Rectal smooth muscle tissue (tissue), 1 donor: Measurements from ENCODE around the gene AGPAT3.

Source experiments
- H3K27ac ChIP-seq: one replicate; pipeline ENCODE4 v1.7.0; 2013; ENCODE audit warnings: low read depth, low read length, inconsistent platforms
- H3K27me3 ChIP-seq: one replicate; pipeline ENCODE4 v1.7.0; 2013; ENCODE audit warnings: low read length; ENCODE audit not compliant: control insufficient read depth, insufficient read depth
- H3K36me3 ChIP-seq: one replicate; pipeline ENCODE4 v1.7.0; 2013; ENCODE audit warnings: low read length; ENCODE audit not compliant: control insufficient read depth, insufficient read depth
- H3K4me1 ChIP-seq: one replicate; pipeline ENCODE4 v1.7.0; 2013; ENCODE audit warnings: low read length; ENCODE audit not compliant: control insufficient read depth, insufficient read depth
- H3K4me3 ChIP-seq: one replicate; pipeline ENCODE4 v1.7.0; 2013; ENCODE audit warnings: low read length
- H3K9ac ChIP-seq: one replicate; pipeline ENCODE4 v1.7.0; 2013; ENCODE audit warnings: low read length

The AGPAT3 gene

GRCh38 chr21:44011579-44012473, 146.8 kb downstream of the AGPAT3 start, which contains the start of gene TRAPPC10:
Gene TRAPPC10, plus strand, starts transcription at chr21:44012309. Its CDS starts 185 bp downstream, at chr21:44012494.
- Histone ChIP-seq H3K27me3 (no peaks in the 10 kb centered on the region), H3K27ac (peak within 1 kb of the TSS; percentile 92), H3K9ac (peak within 1 kb of the TSS; percentile 74), H3K4me3 (peak within 1 kb of the TSS; percentile 81), H3K4me1 (no peaks in the 10 kb centered on the region), H3K36me3 (no peaks in the 10 kb centered on the region)

- no peaks in the 10 kb centered on the region for H3K27me3 ChIP-seq
- H3K36me3 ChIP-seq = no peaks in the 10 kb centered on the region
- peak overlapping the region; percentile 67 for H3K27ac ChIP-seq
- peak overlapping the region; percentile 38 for H3K9ac ChIP-seq
- peak overlapping the region; percentile 81 for H3K4me3 ChIP-seq
- H3K4me1 ChIP-seq = no peaks in the 10 kb centered on the region
Observed at GRCh38 chr21:44012474-44013379, 147.7 kb downstream of the AGPAT3 start.

DNA sequence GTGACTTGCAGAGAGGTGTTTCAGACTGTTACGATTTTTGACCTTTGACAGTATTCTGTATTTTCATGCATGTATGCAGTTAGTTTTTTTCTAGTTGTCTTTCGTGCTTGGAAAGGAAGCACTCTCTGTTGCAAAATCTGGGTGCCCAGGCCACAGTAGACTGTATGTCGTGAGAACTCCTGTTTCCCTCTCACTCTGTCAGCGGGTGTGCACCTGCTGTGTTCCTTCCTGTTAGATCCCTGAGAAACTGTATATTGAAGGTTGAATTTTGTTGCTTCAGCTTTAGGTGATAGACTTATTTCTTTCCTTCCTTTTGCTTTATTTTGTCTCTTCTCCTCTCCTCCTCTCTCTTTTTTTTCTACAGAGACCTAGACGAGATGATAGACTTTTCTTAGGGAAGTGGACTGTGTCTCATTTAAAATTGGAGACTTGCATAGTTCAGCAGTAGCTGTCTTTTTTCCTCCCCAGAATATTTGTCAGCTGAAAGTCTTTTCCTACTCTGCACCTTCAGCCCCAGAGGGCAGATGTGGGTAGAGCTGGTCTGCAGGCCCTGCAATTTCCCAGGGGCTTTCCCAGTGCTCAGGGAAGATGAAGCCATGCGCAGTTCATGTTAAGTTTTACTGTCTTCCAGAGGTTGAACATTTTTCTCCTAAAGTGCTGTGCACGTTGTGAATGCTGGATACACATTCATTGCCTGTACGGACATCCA, 148.5 kb downstream of the AGPAT3 start:
- no peaks in the 10 kb centered on the region for H3K4me1 ChIP-seq
- peak overlapping the region; percentile 38 for H3K9ac ChIP-seq

GRCh38 chr21:44017601-44018000, 152.6 kb downstream of the AGPAT3 start:
- Histone ChIP-seq H3K9ac (no peak overlapping the region), H3K27ac (no peak overlapping the region), H3K27me3 (no peaks in the 10 kb centered on the region), H3K36me3 (no peaks in the 10 kb centered on the region), H3K4me3 (no peak overlapping the region), H3K4me1 (peaks cover 4% of the 10 kb centered on the region)

More for the DNA sequence above, 148.5 kb downstream of the AGPAT3 start:
- H3K36me3 ChIP-seq = no peaks in the 10 kb centered on the region
- no peak overlapping the region for H3K27ac ChIP-seq
- H3K27me3 ChIP-seq = no peaks in the 10 kb centered on the region
- H3K4me3 ChIP-seq = peak overlapping the region; percentile 81

GRCh38 chr21:44018127-44018526, 153.1 kb downstream of the AGPAT3 start:
- H3K27me3 ChIP-seq = no peaks in the 10 kb centered on the region
- H3K4me3 ChIP-seq = no peak overlapping the region
- H3K27ac ChIP-seq = no peak overlapping the region
- H3K4me1 ChIP-seq = peaks cover 4% of the 10 kb centered on the region
- H3K36me3 ChIP-seq = no peaks in the 10 kb centered on the region
- H3K9ac ChIP-seq = no peak overlapping the region

DNA sequence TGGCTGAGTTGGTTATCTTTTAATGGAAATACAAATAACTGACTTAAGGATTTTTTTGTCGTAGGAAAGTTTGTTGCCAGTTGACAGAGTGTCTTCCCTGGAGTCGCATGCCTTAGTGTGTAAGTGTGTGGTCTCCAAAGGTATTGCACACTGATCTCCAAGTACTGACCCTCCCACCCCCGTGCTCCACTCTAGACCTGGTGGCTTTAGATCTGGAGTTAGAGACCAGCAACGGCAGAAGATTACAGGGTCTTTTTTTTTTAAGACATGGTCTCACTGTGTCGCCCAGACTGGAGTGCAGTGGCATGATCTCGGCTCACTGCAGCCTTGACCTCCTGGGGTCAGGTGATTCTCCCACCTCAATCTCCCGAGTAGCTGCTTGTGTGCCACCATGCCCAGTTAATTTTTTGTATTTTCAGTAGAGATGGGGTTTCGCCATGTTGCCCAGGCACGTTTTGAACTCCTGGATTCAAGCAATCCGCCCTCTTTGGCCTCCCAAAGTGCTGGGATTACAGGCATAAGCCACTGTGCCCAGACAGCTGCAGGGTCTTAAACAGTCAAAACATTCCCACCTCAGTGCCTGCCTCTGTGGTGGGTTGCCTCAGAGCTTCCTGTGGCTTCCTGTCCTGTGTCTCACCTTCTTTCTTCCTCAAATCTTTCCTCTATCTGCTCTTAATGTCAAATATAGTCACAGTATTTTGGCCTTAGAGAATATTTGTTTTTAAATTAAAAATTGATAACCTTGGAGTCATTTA, 154.0 kb downstream of the AGPAT3 start:
- Histone ChIP-seq H3K4me3 (no peak overlapping the region), H3K27ac (no peak overlapping the region), H3K9ac (no peak overlapping the region), H3K36me3 (no peaks in the 10 kb centered on the region), H3K27me3 (no peaks in the 10 kb centered on the region), H3K4me1 (peaks cover 4% of the 10 kb centered on the region)

- Histone ChIP-seq H3K9ac (no peak overlapping the region), H3K4me3 (no peak overlapping the region), H3K27me3 (no peaks in the 10 kb centered on the region), H3K4me1 (peaks cover 4% of the 10 kb centered on the region), H3K27ac (no peak overlapping the region), H3K36me3 (no peaks in the 10 kb centered on the region)
Observed at GRCh38 chr21:44019568-44019958, 154.5 kb downstream of the AGPAT3 start.

- Histone ChIP-seq H3K27me3 (no peaks in the 10 kb centered on the region), H3K9ac (no peak overlapping the region), H3K4me3 (no peak overlapping the region), H3K36me3 (no peaks in the 10 kb centered on the region), H3K4me1 (peaks cover 4% of the 10 kb centered on the region), H3K27ac (no peak overlapping the region)
Observed at GRCh38 chr21:44020551-44020950, 155.5 kb downstream of the AGPAT3 start.

- no peaks in the 10 kb centered on the region for H3K27me3 ChIP-seq
- no peak overlapping the region for H3K27ac ChIP-seq
- no peak overlapping the region for H3K4me3 ChIP-seq
- peaks cover 6% of the 10 kb centered on the region for H3K4me1 ChIP-seq
- no peak overlapping the region for H3K9ac ChIP-seq
- H3K36me3 ChIP-seq = no peaks in the 10 kb centered on the region
Observed at GRCh38 chr21:44021064-44021463, 156.0 kb downstream of the AGPAT3 start.

DNA sequence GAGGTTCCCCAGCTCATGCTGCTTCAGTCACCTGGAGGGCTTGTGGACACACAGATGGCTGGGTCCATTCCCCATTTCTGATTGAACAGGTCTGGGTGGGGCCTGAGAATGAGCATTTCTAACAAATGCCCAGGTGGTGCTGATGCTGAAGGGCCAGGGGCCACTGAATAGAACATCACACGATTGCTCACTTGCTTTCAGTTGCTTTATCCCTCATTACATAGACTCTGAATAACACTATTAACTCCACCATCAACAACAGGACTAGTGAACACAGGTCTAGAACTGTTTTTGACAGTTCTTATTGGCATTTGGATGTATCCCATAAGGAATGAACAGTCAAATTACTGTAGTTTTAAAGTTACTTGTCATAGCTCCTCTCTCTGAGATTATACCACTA, 159.2 kb downstream of the AGPAT3 start:
- Histone ChIP-seq H3K36me3 (no peaks in the 10 kb centered on the region), H3K4me3 (no peak overlapping the region), H3K27ac (no peak overlapping the region), H3K9ac (no peak overlapping the region), H3K4me1 (peaks cover 6% of the 10 kb centered on the region), H3K27me3 (no peaks in the 10 kb centered on the region)

GRCh38 chr21:44024887-44025353, 159.9 kb downstream of the AGPAT3 start:
- peaks cover 6% of the 10 kb centered on the region for H3K4me1 ChIP-seq
- H3K9ac ChIP-seq = no peak overlapping the region
- H3K27ac ChIP-seq = peak overlapping the region; percentile 44
- no peak overlapping the region for H3K4me3 ChIP-seq
- H3K27me3 ChIP-seq = no peaks in the 10 kb centered on the region
- no peaks in the 10 kb centered on the region for H3K36me3 ChIP-seq
